Aorta (tissue), 5 donors: Measurements from ENCODE around the gene PAFAH1B2. TPM values are rescaled to one million over a fixed set of nuclear protein-coding genes. Genes with fewer than 3 reads are reported as not detected.

ENCODE experiments used
- ATAC-seq: fragments of 200-7000 bp; cut with Tn5 transposase; one replicate; pipeline ENCODE4 v1.9.1; 2022; ENCODE audit warnings: moderate library complexity; ENCODE audit not compliant: low FRiP score
- DNase-seq, 2 donors: peaks; one replicate each; pipeline ENCODE4 v3.0.0-alpha.2; 2020
- H3K27ac ChIP-seq, 2 donors: one replicate each; pipeline ENCODE4 v1.5.1; 2013; ENCODE audit warnings: low read length in 2 of 2, mild to moderate bottlenecking in 2 of 2, moderate library complexity in 2 of 2, control low read depth in 1 of 2, inconsistent platforms in 1 of 2, low read depth in 1 of 2
- H3K27me3 ChIP-seq, 2 donors: one replicate each; pipeline ENCODE4 v1.6.1; 2013; ENCODE audit warnings: control low read depth in 1 of 2, low read length in 1 of 2, mild to moderate bottlenecking in 1 of 2, moderate library complexity in 1 of 2; ENCODE audit not compliant: insufficient read depth in 2 of 2, control insufficient read depth in 1 of 2
- H3K36me3 ChIP-seq, 2 donors: one replicate each; pipeline ENCODE4 v1.6.1; 2013; ENCODE audit warnings: control low read depth in 1 of 2, low read length in 1 of 2, mild to moderate bottlenecking in 1 of 2; ENCODE audit not compliant: insufficient read depth in 2 of 2, control insufficient read depth in 1 of 2
- H3K4me1 ChIP-seq, 2 donors: one replicate each; pipeline ENCODE4 v1.6.1; 2013; ENCODE audit warnings: low read length in 2 of 2, control low read depth in 1 of 2, mild to moderate bottlenecking in 1 of 2, moderate library complexity in 1 of 2; ENCODE audit not compliant: insufficient read depth in 2 of 2, control insufficient read depth in 1 of 2
- H3K4me3 ChIP-seq, 2 donors: one replicate each; pipeline ENCODE4 v1.5.1; 2013; ENCODE audit warnings: low read length in 2 of 2, control low read depth in 1 of 2, mild to moderate bottlenecking in 1 of 2
- H3K9me3 ChIP-seq: one replicate; pipeline ENCODE4 v1.6.1; 2013; ENCODE audit warnings: mild to moderate bottlenecking, low read length; ENCODE audit not compliant: control insufficient read depth
- WGBS, 2 donors: extraction: QIAGEN DNeasy Blood & Tissue Kit; methylation state at CpG; one replicate each; pipeline ENCODE4 v1.1.7; 2013; 5-methylcytosine and 5-hydroxymethylcytosine counted together
- intact Hi-C, 2 donors: fragments of 100-400 bp; cut with DNase I; formaldehyde crosslinking; loops; one replicate each; pipeline versions ENCODE4 v1.14.2 to v1.15.0; 2022
- polyA plus RNA-seq, 2 donors: library from polyadenylated mRNA; stranded (reverse); fragments of 200-250 nt; gene quantifications; one replicate each; pipeline ENCODE4 v1.2.3, GENCODE V29; 2013
- total RNA-seq, 2 donors: library from RNA; stranded (reverse); fragmentation: NEBNext Ultra II Directional; extraction: Animal tissue kit (Norgen Biotek cat#: 25700); gene quantifications; one replicate each; pipeline ENCODE4 v1.2.1, GENCODE V29; 2021
- donor health status: healthy with polysubstance abuse.
- donor health status: Bipolar disorder and iron deficiency.
- donor health status: DM: no; HTN: no; CAD: no.
- donor health status: DM: no; HTN: no; CAD: no.
- donor health status: DM: yes; HTN: yes; CAD: no.

PAFAH1B2 gene
- total and polyA plus RNA-seq, 4 donors: 18.2 to 73.5 (median 45.2) TPM

DNA sequence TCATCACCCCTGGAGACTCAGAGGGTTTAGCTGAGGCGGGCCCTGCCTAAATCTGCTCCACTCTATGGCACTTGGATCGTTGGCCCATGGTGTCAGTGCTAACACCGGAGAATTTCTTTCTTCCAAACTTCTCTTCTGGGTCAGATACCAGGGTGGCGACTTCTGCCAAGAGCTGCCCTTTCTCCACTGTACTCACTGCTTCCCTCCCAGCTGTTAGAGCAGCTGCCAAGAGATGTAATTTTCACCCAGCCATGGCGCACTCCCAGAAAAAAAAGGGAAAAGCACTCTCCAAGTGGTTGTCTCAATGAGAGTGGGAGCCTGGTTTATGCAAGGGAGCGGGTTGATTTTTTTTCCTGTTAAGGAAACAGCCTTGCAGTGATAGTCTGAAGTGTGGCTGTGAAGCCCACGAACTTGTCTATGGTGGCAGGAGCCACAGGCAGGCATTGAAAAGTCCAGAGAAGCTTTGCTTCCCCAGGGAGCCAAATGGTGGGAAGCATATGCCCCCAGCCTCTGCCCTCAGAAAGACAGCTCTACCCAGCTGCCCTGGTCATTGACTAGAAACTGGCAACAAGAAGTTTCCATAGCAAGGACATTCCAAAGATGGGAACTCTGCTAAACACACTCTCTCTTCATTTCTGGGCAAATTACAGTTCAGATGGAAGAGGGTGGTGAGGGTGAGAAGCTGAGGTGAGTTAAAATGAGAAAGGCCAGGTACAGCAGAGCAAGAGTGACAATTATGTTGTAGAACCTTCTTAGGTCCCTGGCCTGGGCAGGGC is 77.1 kb downstream of the PAFAH1B2 start:
- intact Hi-C loops: loop anchor here in 1 of 2 donors (1.0 kb wide), 1 partner anchor 22 kb away; the partner anchor contains the start of gene TAGLN
- DNase-seq: peak; percentile 58 to 72
- ATAC-seq: peak; percentile 22
- H3K4me3 ChIP-seq: no peak overlapping the region
- no peaks in the 10 kb centered on the region for H3K9me3 ChIP-seq
- H3K27ac ChIP-seq: peak overlapping the region; percentile 92 to 100
- H3K27me3 ChIP-seq: no peaks in the 10 kb centered on the region
- no peaks in the 10 kb centered on the region for H3K36me3 ChIP-seq
- 3 to 4% methylated on average over 7 of the region's 7 CpGs for WGBS, 2 donors
- H3K4me1 ChIP-seq: peaks cover 2 to 11% of the 10 kb centered on the region in 2 donors

GRCh38 chr11:117221775-117222517 is 77.9 kb downstream of the PAFAH1B2 start:
- ATAC-seq (peak; percentile 76), DNase-seq (peak; percentile 83 to 88)
- Histone ChIP-seq H3K4me1 (peaks cover 2 to 11% of the 10 kb centered on the region in 2 donors), H3K27ac (peak overlapping the region; percentile 92 to 100), H3K36me3 (peaks cover 0 to 1% of the 10 kb centered on the region in 2 donors), H3K27me3 (no peaks in the 10 kb centered on the region), H3K9me3 (no peaks in the 10 kb centered on the region), H3K4me3 (no peak overlapping the region)
- WGBS, 2 donors: 44 to 45% methylated on average over 7 of the region's 7 CpGs
- intact Hi-C loops: loop anchor here in 1 of 2 donors (1.0 kb wide), 1 partner anchor 23 kb away; the partner anchor contains the start of gene TAGLN

DNA sequence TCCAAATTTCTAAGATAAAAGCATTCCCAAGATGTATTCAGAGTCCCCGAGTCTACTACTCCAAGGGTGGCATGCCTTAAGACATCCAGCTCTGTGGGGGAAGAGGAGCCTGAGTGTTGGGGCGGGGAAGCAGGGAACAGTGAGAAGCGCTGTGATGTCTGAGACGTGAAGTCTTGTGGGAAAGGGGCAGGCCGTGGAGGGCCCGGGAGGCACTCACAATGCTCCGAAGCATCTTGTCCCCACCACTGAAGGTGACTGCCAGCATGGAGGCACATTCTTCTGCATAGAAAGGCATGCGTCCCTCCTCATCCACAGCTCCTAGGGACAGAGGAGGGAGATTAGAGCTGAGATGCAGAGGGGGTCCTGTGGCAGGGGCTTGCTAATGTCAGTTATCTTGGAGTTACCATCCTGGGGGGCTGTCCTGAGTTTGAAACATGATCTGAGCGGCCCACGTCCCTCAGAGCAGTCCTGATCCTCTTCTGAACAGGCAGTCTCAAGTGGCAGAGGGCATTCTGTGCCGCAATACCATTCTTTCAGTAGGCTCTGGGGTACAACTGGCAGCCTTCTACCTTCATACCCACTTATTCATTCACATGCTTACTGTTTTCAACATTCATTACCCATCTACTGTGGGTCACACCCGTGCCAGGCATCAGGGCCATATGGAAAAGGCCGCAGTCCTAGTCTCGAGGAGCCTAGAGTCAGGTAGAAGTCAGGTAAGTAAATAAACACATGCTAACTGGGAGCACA is 79.1 kb downstream of the PAFAH1B2 start:
- Histone ChIP-seq H3K9me3 (no peaks in the 10 kb centered on the region), H3K4me3 (no peak overlapping the region), H3K36me3 (peaks cover 0 to 5% of the 10 kb centered on the region in 2 donors), H3K27ac (peak overlapping the region in 1 of 2 donors; percentile 23), H3K4me1 (peaks cover 2 to 11% of the 10 kb centered on the region in 2 donors), H3K27me3 (no peaks in the 10 kb centered on the region)
- intact Hi-C loops: no loop called here
- DNase-seq (peak in 1 of 2 donors; percentile 59), ATAC-seq (no peak)
- 91% methylated on average over 14 of the region's 14 CpGs for WGBS, 2 donors

DNA sequence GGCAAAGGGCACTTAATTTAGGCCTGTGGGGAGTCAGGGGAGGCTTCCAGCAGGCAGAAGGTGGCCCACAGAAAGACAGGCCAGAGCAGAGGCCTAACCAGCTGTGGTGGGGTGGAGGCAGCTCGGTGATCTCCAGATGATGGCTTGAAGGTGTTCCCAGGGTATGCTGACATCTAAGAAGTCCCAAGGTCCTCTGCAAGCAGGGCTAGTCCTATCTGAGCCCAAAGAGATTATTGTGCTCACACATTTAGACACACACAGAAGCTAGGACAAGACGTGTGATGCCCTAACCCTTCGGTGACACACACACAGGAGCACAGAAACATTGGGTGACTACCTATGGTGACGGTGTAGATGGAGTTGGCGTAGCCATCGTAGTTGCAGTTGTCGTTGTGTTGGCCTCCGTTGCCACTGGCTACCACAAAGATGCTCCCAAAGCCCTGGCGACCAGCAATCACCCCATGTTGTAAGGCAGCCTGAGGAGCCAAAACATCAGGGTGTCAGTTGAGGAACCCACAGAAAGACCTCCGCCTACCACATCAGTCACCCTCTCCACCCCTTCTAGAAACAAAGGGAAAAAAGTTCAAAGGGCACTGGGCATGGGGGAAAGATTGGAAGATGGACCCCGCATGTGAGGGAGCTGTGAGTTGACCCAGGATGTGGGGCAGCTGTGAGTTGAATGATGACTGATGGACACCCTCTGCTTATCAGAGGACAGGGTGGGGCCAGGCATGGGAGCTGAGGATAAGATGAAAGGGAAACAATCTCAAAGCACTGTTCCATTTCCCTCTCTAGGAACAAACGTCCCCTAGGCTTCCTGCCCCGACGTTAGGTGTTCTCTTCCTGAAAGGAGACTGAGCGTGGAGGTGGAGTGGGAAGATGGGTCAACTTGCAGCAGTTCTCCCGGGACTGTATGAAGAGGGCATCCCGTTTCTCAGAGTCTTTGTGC is 79.9 kb downstream of the PAFAH1B2 start:
- Histone ChIP-seq H3K9me3 (no peaks in the 10 kb centered on the region), H3K27ac (no peak overlapping the region), H3K27me3 (no peaks in the 10 kb centered on the region), H3K4me3 (no peak overlapping the region), H3K4me1 (peaks cover 2 to 4% of the 10 kb centered on the region in 2 donors), H3K36me3 (peaks cover 0 to 5% of the 10 kb centered on the region in 2 donors)
- ATAC-seq: no peak
- intact Hi-C loops: no loop called here
- WGBS, 2 donors: 82 to 86% methylated on average over 17 of the region's 17 CpGs
- DNase-seq: peak in 1 of 2 donors; percentile 39

DNA sequence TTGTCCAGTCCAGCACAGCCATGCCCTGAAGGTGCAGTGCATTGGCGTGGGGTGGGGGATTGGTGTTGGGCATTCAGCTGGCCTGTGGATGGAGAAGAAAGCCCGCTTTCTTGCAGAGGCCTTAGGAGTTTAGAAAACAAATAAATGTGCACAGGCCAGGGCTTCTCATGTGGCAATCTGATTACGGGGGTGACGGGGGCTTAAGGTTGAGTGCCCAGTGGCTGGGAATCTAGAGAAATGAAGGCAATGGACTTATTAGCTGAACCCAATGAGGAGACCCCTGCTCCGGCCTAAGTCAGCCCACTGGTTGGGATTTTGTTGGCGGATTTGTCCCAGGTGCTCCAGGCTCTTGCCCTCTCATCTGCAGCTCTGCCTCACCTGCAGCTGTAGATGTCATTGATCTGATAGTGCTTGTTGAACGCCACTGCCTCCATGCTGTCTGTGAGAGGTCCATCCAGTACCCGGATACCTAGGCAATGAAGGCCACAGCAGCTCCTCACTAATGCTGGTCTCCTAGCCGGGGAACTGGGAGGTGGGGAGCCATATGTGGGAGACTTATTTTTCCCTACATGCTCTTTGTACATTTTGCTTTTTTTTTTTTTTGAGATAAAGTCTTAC is 81.6 kb downstream of the PAFAH1B2 start:
- DNase-seq: no peak
- peaks cover 0 to 5% of the 10 kb centered on the region in 2 donors for H3K36me3 ChIP-seq
- H3K4me3 ChIP-seq: no peak overlapping the region
- 91 to 93% methylated on average over 9 of the region's 9 CpGs for WGBS, 2 donors
- intact Hi-C loops: loop anchor here (1.0 to 5.0 kb wide), 4 partner anchors 28 to 121 kb away; no protein-coding TSS in a partner anchor
- no peaks in the 10 kb centered on the region for H3K27me3 ChIP-seq
- ATAC-seq: no peak
- H3K4me1 ChIP-seq: no peaks in the 10 kb centered on the region
- H3K27ac ChIP-seq: no peak overlapping the region
- no peaks in the 10 kb centered on the region for H3K9me3 ChIP-seq

Other genes starting within 250 kb of the PAFAH1B2 start
- gene SIK3, start 45.9 kb upstream of the PAFAH1B2 start, total RNA-seq: 10 to 100 TPM; 59.2 to 64.2 TPM
- 10 to 100 TPM in 1 of 2 donors, 1 to 10 TPM in 1; 6.4 to 18.8 TPM for gene SIK3, start 45.9 kb upstream of the PAFAH1B2 start, polyA plus RNA-seq
- gene SIDT2, start 34.5 kb downstream of the PAFAH1B2 start, total RNA-seq: 10 to 100 TPM; 51.2 to 81.3 TPM
- gene SIDT2, start 34.5 kb downstream of the PAFAH1B2 start, polyA plus RNA-seq: 10 to 100 TPM; 10.4 to 62.9 TPM
- over 10,000 TPM in 1 of 2 donors, 1,000 to 10,000 TPM in 1; 4,857 to 10,188 TPM for gene TAGLN, start 55.1 kb downstream of the PAFAH1B2 start, total RNA-seq
- over 10,000 TPM; 12,625 to 13,815 TPM for gene TAGLN, start 55.1 kb downstream of the PAFAH1B2 start, polyA plus RNA-seq
- gene PCSK7, start 87.8 kb downstream of the PAFAH1B2 start, total RNA-seq: 10 to 100 TPM; 52.8 to 71.5 TPM
- 10 to 100 TPM; 23.5 to 57.0 TPM for gene PCSK7, start 87.8 kb downstream of the PAFAH1B2 start, polyA plus RNA-seq
- gene RNF214, start 88.4 kb downstream of the PAFAH1B2 start, total RNA-seq: 10 to 100 TPM; 27.2 to 32.7 TPM
- gene RNF214, start 88.4 kb downstream of the PAFAH1B2 start, polyA plus RNA-seq: 10 to 100 TPM; 10.9 to 16.7 TPM
- gene BACE1-AS, start 147.1 kb downstream of the PAFAH1B2 start, total RNA-seq: 10 to 100 TPM in 1 of 2 donors, 1 to 10 TPM in 1; 9.8 to 11.5 TPM
- 1 to 10 TPM; 1.3 to 5.0 TPM for gene BACE1-AS, start 147.1 kb downstream of the PAFAH1B2 start, polyA plus RNA-seq
- 10 to 100 TPM; 29.0 to 36.3 TPM for gene BACE1, start 172.0 kb downstream of the PAFAH1B2 start, total RNA-seq
- gene BACE1, start 172.0 kb downstream of the PAFAH1B2 start, polyA plus RNA-seq: 10 to 100 TPM in 1 of 2 donors, 1 to 10 TPM in 1; 5.5 to 20.7 TPM
- 10 to 100 TPM; 29.3 to 51.2 TPM for gene CEP164, start 183.6 kb downstream of the PAFAH1B2 start, total RNA-seq
- gene CEP164, start 183.6 kb downstream of the PAFAH1B2 start, polyA plus RNA-seq: 10 to 100 TPM in 1 of 2 donors, 1 to 10 TPM in 1; 7.1 to 41.8 TPM